OCI-LY1 (cell line): Measurements from ENCODE around the gene SRMS.
"Not testable (repeated sequence)": the region's sequence is repeated elsewhere in the genome, so short reads cannot be mapped to it uniquely, and the experiment has no call there.

ENCODE experiments used
- EZH2 ChIP-seq: fragments of 200-600 bp; sonication (generic), shearing (Covaris generic); IDR thresholded peaks from 2 replicates; pipeline ENCODE4 v1.8.0; 2017; ENCODE audit warnings: borderline replicate concordance, mixed run types, mild to moderate bottlenecking, antibody characterized with exemption, low read length, moderate library complexity, mixed read lengths
- TF ChIP-seq, protein P1 (sequence below): fragments of 200-600 bp; sonication (generic), shearing (Covaris generic); IDR thresholded peaks from 2 replicates; pipeline ENCODE4 v1.5.1; 2017; ENCODE audit warnings: mild to moderate bottlenecking, antibody characterized with exemption, low read length, moderate library complexity, mixed read lengths

DNA sequence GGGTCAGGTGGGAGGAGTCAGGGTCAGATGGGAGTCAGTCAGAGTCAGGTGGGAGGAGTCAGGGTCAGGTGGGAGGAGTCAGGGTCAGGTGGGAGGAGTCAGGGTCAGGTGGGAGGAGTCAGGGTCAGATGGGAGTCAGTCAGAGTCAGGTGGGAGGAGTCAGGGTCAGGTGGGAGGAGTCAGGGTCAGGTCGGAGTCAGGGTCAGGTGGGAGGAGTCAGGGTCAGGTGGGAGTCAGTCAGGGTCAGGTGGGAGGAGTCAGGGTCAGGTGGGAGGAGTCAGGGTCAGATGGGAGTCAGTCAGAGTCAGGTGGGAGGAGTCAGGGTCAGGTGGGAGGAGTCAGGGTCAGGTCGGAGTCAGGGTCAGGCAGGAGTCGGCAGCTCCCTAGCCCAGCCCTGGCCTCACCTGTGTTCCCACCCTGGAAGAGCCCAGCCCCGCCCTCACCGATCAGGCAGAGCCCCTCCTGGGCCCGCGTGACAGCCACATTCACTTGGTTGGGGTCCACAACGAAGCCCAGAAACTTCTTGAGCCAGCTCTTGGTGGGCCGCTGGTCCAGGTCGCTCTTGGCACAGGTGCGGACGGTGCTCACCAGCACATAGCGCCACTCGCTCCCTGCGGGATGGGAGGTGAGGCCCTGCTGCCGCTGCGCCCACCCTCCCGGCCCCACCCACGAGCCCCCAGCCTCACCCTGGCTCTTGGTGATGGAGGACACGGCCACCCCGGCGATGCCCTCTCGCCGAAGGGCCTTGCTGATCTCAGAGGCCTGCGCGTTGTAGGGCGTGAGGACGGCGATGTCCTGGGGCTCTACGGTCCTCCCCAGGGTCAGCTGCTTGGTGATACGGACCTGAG, 12.2 kb upstream of the SRMS start:
- TF ChIP-seq, protein P1, sequence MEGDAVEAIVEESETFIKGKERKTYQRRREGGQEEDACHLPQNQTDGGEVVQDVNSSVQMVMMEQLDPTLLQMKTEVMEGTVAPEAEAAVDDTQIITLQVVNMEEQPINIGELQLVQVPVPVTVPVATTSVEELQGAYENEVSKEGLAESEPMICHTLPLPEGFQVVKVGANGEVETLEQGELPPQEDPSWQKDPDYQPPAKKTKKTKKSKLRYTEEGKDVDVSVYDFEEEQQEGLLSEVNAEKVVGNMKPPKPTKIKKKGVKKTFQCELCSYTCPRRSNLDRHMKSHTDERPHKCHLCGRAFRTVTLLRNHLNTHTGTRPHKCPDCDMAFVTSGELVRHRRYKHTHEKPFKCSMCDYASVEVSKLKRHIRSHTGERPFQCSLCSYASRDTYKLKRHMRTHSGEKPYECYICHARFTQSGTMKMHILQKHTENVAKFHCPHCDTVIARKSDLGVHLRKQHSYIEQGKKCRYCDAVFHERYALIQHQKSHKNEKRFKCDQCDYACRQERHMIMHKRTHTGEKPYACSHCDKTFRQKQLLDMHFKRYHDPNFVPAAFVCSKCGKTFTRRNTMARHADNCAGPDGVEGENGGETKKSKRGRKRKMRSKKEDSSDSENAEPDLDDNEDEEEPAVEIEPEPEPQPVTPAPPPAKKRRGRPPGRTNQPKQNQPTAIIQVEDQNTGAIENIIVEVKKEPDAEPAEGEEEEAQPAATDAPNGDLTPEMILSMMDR, result not testable (repeated sequence)
- not testable (repeated sequence) for TF ChIP-seq EZH2
